ENCODE measurements around the gene C1orf50.
"Not testable (repeated sequence)": the region's sequence is repeated elsewhere in the genome, so short reads cannot be mapped to it uniquely, and the experiment has no call there.

Gene C1orf50

DNA sequence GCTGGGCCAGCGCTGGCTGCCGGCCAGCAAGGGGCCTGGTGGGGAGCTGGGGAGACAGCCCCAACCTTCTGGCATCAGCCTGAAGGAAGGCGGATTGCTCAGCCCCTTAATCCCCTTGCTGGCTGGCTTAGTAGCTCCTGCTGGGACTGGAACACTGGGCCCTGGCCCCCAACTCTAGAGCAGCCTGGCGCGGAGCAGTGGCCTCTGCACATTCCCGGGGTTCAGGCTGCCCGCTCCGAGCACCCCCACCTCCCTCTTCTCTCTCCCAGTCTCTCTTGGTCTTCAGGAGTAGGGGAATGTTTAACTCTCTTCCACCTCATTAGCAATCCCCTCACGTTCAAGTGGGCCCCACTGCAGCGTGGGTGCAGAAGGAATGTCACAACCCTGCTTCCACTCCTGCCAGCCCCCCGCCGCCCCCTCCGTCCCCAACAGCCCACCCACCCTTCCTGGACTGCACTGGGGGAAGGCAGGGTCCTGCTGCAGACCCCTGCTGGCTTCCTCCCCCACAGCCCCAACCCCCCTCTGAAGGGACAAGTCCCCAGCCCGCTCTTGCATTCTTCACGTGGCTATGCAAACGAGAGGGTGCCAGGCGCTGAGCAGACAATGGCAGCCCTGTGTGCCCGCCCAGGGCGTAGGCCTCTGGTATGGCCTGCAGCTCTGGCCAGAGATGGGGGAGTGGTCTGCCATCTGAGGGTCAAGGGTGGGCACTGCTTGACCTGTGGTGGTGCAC is 26.0 kb upstream of the C1orf50 start:
- no peak for DNase-seq

- DNase-seq, result no peak
Measured at GRCh38 chr1:42741706-42742105, 25.3 kb upstream of the C1orf50 start.

DNA sequence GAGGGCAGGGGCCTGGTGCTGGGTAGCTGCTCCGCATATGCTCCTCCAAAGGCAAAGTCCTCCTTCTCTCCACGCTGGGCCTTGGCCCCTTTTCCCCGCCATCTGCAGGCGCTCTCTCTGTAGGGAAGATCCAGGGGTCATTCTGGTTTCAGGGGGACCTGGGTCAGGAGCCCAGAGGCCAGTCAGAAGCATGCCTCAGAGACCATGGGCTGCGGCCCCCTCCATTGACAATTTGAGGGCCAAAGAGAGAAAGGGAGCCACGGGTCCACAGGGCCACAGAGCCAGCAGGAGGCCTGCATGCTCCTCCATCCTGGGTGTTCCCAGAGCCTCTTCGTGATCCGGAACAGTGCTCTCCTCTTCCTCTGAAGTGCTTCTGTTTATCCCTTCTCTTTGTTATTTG is 24.9 kb upstream of the C1orf50 start:
- no peak for DNase-seq

DNA sequence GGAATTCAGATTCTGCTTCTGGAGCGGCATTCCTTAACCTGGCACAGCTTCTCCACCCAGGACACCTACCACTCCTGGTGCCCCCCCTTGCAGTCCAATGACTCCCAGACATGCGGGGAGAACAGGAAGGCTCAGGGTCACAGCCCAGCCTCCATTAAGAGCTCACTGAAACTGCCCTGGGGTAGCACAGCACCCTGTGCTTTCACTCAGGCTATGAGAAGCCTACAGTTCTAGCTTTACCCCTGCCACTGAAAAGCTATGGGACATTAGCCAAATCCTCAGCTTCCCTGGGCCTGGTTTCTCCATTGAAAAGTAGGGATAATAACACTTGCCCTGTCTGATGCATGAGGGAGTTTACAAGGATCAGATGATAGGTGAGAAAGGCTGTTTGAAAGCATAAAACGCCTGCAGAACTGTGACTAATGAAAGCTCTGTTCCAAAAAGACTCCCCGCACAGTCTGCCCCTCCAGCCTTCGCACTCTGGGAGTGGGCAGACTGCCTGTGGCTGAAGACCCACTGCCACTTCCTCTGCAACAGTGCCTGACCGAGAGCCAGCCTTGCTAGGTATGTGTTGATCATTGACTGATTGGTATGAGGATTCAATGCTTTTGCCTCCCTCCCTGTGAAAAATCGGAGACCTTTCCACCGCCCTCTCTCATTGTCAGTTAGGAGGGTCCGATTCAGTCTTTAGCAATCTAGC is 24.3 kb upstream of the C1orf50 start:
- peak; percentile 86 for DNase-seq

DNA sequence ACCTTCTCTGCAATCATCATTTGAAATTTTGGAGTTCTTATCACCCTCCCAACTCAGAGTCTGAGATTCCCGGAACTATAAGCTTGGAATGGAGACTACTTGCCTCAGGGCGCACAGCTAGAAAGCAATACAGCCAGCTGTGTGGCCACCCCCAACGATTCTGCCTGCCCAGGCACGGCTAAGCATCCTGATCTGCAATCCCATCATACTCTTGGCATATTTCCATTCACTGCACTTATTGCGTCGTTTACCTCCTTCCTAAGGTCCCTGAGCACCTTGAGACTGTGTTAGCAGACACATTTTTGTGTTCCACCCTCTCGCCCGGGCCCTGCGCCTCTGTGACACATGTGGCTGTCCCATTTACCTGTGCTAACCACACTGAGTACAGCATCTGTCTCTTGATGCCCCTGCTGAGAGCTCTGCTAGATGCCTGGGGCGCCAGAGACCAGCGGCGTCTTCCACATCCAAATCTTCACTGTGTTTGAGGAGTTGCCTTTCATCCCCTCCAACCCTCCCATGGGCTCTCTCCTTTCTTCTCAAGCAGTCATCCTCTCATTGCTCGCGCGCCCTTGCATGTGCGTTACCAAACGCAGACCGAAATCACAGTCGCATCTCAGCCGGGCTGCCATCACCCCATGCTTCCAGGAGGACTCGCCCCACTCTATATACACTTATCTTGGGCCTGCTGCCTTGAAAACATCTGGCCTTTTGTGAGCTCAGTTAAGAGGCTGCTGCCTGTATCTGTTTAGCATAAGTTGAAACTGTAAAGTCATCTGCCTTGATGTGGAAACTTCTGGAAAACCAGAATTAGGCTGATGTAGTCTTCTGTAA is 23.5 kb upstream of the C1orf50 start:
- DNase-seq, result peak; percentile 93

- DNase-seq, result no peak
Measured at GRCh38 chr1:42744148-42744413, 23.0 kb upstream of the C1orf50 start.

DNA sequence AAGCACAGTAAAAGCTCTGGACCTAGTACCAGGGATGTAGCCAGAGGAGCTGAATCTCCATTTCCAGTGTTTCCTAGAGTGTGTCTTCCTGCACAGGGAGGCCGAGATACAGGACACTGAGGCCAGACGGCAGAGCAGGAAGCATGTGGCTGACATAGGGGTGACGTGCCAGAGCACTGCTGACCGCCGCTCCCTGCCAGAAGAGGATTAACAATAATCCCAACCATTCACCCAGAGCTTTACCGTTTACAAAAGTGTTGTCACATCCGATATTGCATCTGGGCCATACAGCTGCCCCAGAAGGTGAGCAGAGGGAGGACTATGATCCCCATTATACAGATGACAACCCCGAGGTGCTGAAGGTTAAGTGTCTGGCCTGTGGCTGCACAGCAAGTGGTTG is 21.2 kb upstream of the C1orf50 start:
- DNase-seq, result no peak

- no peak for DNase-seq
Measured at GRCh38 chr1:42746436-42747105, 20.5 kb upstream of the C1orf50 start.

- peak; percentile 17 for DNase-seq
Measured at GRCh38 chr1:42747125-42747524, 19.9 kb upstream of the C1orf50 start.

GRCh38 chr1:42748021-42748420 is 19.0 kb upstream of the C1orf50 start:
- no peak for DNase-seq

GRCh38 chr1:42748461-42749410 is 18.3 kb upstream of the C1orf50 start:
- no peak for DNase-seq

DNA sequence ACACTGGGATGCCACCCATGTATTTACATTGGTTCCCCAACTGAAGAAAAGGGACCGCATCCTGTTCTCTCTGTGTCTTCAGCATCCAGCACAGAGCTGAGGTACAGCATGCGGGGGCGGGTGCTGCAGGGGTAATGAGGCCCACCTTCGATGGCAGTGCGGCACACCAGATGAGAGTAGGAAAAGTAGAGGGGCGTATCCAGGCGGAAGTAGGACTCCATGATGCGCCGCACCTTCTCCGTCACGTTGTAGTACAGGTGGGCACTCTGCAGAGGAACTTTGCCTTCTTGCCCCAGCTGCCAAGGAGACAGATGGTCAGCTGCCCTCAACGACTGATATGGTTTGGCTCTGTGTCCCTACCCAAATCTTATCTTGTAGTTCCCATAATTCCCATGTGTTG is 17.0 kb upstream of the C1orf50 start:
- no peak for DNase-seq

DNA sequence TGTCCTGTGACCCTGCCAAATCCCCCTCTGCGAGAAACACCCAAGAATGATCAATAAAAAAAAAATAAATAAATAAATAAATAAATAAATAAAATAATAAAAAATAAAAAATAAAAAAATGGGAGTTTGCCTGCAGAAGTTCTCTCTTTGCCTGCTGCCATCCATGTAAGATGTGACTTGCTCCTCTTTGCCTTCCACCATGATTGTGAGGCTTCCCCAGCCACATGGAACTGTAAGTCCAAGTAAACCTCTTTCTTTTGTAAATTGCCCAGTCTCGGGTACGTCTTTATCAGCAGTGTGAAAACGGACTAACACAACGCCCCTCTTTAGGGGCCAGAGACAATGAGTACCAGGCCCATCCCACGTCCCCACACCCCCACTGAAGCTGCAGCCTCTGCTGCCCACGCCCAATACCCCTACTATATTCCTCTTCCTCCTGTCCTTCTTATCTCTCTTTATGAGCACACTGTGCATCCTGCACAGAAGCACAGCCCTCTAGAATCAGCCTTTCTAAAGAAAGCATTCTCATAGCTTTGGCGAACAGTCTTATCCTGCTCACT is 15.5 kb upstream of the C1orf50 start:
- DNase-seq, result not testable (repeated sequence)

DNA sequence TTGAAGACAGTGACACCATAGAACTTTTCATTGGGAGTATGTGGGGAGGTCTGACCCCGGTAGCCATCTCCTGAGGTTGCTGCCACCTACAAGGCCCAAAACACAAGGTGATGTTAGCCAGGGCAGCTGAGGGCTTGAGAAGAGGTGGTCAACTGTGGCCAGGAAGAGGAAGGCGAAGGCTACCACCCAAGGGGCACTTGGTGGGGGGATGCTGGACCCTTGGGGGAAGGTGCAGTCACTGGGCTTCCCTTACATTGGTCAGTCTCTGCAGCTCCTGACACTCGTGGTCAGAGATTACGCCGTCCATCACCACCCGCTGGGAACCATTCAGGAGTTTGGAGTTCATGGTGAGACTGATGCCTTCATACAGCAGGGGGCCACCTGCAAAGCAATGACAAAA is 14.8 kb upstream of the C1orf50 start:
- no peak for DNase-seq

DNA sequence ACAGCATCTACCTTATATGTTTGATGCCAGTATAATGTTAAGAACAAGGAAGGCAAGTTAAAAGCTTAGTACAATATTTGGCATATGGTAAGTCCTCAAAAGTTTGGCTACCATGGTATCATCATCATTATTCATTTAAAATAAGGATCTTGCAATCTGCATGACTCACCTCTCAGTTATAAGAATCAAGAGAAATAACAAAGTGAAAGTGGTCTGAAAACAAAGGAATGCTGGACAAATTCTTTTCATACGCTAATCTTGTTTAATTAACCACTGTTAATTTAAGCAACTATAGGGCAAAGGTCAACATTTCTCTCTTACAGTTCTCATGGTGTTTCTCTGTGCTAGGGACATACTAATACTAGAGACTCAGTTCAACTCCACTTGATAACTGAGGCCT is 14.0 kb upstream of the C1orf50 start:
- DNase-seq, result no peak

- peak; percentile 32 for DNase-seq
Measured at GRCh38 chr1:42756956-42757891, 9.8 kb upstream of the C1orf50 start.

DNA sequence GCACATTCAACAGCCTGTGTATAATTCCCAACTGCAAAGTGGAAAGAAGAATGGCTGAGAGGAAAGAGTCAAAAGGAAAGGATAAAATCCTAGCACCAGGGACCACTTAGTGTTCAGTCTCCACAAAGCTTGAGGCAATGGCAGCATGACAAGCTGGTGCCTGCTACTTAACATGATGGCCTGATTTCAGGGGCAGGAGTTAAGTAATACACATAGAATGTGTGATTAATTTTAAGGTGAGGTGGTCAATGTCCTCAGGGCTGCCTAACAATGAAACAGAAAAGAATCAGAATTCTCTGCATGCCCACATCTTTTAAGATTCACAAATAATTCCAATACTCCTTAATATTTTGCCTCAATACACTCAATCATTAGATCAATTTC is 9.2 kb upstream of the C1orf50 start:
- no peak for DNase-seq

GRCh38 chr1:42758641-42759040 is 8.4 kb upstream of the C1orf50 start:
- DNase-seq, result no peak

GRCh38 chr1:42759114-42759513 is 7.9 kb upstream of the C1orf50 start:
- no peak for DNase-seq

- DNase-seq, result no peak
Measured at GRCh38 chr1:42761567-42761966, 5.5 kb upstream of the C1orf50 start.

DNA sequence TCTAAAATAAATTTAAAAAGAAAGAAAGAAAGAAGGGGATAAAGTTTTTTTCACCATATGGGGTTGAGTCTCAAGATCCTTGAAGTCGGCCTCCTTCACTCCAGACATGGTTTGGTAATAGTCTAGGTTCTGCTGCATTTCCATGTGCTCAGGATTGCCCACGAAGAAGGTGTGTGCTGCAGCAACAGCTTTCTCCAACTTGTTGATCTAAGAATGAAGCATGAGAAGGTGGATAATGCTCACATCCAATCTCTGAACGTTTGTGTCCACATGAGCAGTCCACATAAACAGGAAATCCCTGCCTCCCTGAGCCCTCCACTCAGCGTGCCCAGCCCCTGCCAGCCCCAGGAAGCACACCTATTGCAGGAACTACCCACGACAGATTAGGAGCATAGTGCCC is 4.8 kb upstream of the C1orf50 start:
- no peak for DNase-seq

All from DMS79 treated with DMSO at 0.1 percent for 48 hours (cell line).